GM12878 (cell line): ENCODE results near the gene MLEC. TPM values are rescaled to one million over a fixed set of nuclear protein-coding genes. Genes with fewer than 3 reads are reported as not detected.

Source experiments
- BACH1 ChIP-seq: fragments of 450-650 bp; IDR thresholded peaks from 2 replicates; pipeline ENCODE4 v1.6.1; 2017; ENCODE audit warnings: mild to moderate bottlenecking, borderline replicate concordance
- CBFB ChIP-seq: IDR thresholded peaks from 2 replicates; pipeline ENCODE4 v1.6.1; 2016; ENCODE audit warnings: antibody characterized with exemption, low read depth
- CBX3 ChIP-seq: fragments of 200-600 bp; sonication (generic); IDR thresholded peaks from 2 replicates; pipeline ENCODE4 v1.6.1; 2016; ENCODE audit warnings: low read depth, borderline replicate concordance
- CEBPB ChIP-seq, 2 experiments: fragments of 150-350 bp in 1 of 2; IDR thresholded peaks; 2 replicates each; pipeline ENCODE4 v1.6.1; 2012 to 2014; ENCODE audit warnings: low read depth in 2 of 2, low read length in 2 of 2, borderline replicate concordance in 1 of 2, inconsistent platforms in 1 of 2
- CREM ChIP-seq: IDR thresholded peaks from 2 replicates; pipeline ENCODE4 v1.6.1; 2014; ENCODE audit warnings: antibody characterized with exemption, low read depth
- ESRRA ChIP-seq: IDR thresholded peaks from 2 replicates; pipeline ENCODE4 v1.6.1; 2012; ENCODE audit warnings: mild to moderate bottlenecking, low read length, improper control_type of control experiment
- GABPA ChIP-seq: IDR thresholded peaks from 2 replicates; pipeline ENCODE4 v1.6.1; 2014; ENCODE audit warnings: antibody characterized with exemption, low read depth, mild to moderate bottlenecking, inconsistent platforms
- KDM1A ChIP-seq: fragments of 200-600 bp; sonication (generic); IDR thresholded peaks from 2 replicates; pipeline ENCODE4 v1.6.1; 2016; ENCODE audit warnings: borderline replicate concordance
- MYB ChIP-seq: fragments of 150-350 bp; IDR thresholded peaks from 2 replicates; pipeline ENCODE4 v1.6.1; 2014; ENCODE audit warnings: mild to moderate bottlenecking, low read depth, low read length, borderline replicate concordance
- MYC ChIP-seq: IDR thresholded peaks from 2 replicates; pipeline ENCODE4 v1.6.1; 2011; ENCODE audit warnings: mild to moderate bottlenecking, low read length, moderate library complexity, inconsistent platforms; ENCODE audit not compliant: insufficient read depth, insufficient replicate concordance, insufficient read length, severe bottlenecking
- NFYB ChIP-seq: IDR thresholded peaks from 2 replicates; pipeline ENCODE4 v1.6.1; 2011; ENCODE audit warnings: low read depth, mild to moderate bottlenecking, low read length, improper control_type of control experiment, moderate library complexity; ENCODE audit not compliant: insufficient read depth
- POU2F2 ChIP-seq: IDR thresholded peaks from 3 replicates; pipeline ENCODE4 v1.6.1; 2011; ENCODE audit warnings: low read depth, mild to moderate bottlenecking, low read length, borderline replicate concordance
- RAD51 ChIP-seq: fragments of 450-650 bp; IDR thresholded peaks from 2 replicates; pipeline ENCODE4 v1.6.1; 2016; ENCODE audit warnings: moderate library complexity, mild to moderate bottlenecking, inconsistent platforms
- ZBTB40 ChIP-seq: fragments of 450-650 bp; IDR thresholded peaks from 2 replicates; pipeline ENCODE4 v1.6.1; 2016; ENCODE audit warnings: mild to moderate bottlenecking, moderate library complexity, borderline replicate concordance
- ZNF24 ChIP-seq: fragments of 450-650 bp; IDR thresholded peaks from 2 replicates; pipeline ENCODE4 v1.6.1; 2017; ENCODE audit warnings: antibody characterized with exemption, mild to moderate bottlenecking
- ZZZ3 ChIP-seq: IDR thresholded peaks from 2 replicates; pipeline ENCODE4 v1.6.1; 2011; ENCODE audit warnings: low read depth; ENCODE audit not compliant: control insufficient read depth, insufficient read length
- polyA plus RNA-seq, 11 experiments: library from polyadenylated mRNA; depleted of rRNA in 4 of 11; unstranded in 6 of 11; stranded (reverse) in 5 of 11; fragments of >200 nt; fragmentation: Nextera tagmentation in 4 of 11; fragmentation: Illumina TruSeq in 1 of 11; extraction: Ambion mirVana in 4 of 11; extraction: Trizol in 1 of 11; gene quantifications; 1 replicate in 1 of 11; 2 replicates in 10 of 11; pipeline versions ENCODE4 v1.2.1 to v1.2.3, GENCODE V29; 2011 to 2016; ENCODE audit warnings: inconsistent platforms in 2 of 11, missing spikeins in 2 of 11, low read depth in 1 of 11
- total RNA-seq, 4 experiments: library from RNA; depleted of rRNA in 3 of 4; stranded (reverse); fragments of >200 nt in 3 of 4; fragmentation: Illumina TruSeq in 1 of 4; extraction: Trizol in 1 of 4; gene quantifications; 2 replicates each; pipeline versions ENCODE4 v1.2.1 to v1.2.3, GENCODE V29; 2013 to 2021
- TF ChIP-seq, protein P1 (sequence below): fragments of 450-650 bp; IDR thresholded peaks from 2 replicates; pipeline ENCODE4 v1.6.1; 2017; ENCODE audit warnings: mild to moderate bottlenecking, moderate library complexity
- TF ChIP-seq, protein P2 (sequence below): fragments of 450-650 bp; IDR thresholded peaks from 2 replicates; pipeline ENCODE4 v1.6.1; 2017; ENCODE audit warnings: low read depth, mild to moderate bottlenecking, moderate library complexity

MLEC gene
- total and polyA plus RNA-seq, 10 of the 15 experiments (the other 5 are each of a cell fraction or from before 2014, with no cell fraction given): 26.7 to 172 (median 103) TPM

- TF ChIP-seq GABPA (peak; percentile 98), RAD51 (no peak), ZBTB40 (peak; percentile 99), CBFB (peak; percentile 78), MYB (peak; percentile 82; the same call in 1 of the 2 replicates), ESRRA (no peak), BACH1 (peak; percentile 59), CEBPB (IDR thresholded peaks at IDR 0.05; ENCODE audit: borderline replicate concordance in 1 of 2, low read depth in 2 of 2, low read length in 2 of 2) (no peak), ZNF24 (peak; percentile 77), ZZZ3 (no peak), CREM (peak; percentile 80), KDM1A (no peak), NFYB (peak; percentile 82), POU2F2 (peak; percentile 76; the same call in 1 of the 3 replicates), MYC (no peak), CBX3 (no peak)
- TF ChIP-seq, protein P1, sequence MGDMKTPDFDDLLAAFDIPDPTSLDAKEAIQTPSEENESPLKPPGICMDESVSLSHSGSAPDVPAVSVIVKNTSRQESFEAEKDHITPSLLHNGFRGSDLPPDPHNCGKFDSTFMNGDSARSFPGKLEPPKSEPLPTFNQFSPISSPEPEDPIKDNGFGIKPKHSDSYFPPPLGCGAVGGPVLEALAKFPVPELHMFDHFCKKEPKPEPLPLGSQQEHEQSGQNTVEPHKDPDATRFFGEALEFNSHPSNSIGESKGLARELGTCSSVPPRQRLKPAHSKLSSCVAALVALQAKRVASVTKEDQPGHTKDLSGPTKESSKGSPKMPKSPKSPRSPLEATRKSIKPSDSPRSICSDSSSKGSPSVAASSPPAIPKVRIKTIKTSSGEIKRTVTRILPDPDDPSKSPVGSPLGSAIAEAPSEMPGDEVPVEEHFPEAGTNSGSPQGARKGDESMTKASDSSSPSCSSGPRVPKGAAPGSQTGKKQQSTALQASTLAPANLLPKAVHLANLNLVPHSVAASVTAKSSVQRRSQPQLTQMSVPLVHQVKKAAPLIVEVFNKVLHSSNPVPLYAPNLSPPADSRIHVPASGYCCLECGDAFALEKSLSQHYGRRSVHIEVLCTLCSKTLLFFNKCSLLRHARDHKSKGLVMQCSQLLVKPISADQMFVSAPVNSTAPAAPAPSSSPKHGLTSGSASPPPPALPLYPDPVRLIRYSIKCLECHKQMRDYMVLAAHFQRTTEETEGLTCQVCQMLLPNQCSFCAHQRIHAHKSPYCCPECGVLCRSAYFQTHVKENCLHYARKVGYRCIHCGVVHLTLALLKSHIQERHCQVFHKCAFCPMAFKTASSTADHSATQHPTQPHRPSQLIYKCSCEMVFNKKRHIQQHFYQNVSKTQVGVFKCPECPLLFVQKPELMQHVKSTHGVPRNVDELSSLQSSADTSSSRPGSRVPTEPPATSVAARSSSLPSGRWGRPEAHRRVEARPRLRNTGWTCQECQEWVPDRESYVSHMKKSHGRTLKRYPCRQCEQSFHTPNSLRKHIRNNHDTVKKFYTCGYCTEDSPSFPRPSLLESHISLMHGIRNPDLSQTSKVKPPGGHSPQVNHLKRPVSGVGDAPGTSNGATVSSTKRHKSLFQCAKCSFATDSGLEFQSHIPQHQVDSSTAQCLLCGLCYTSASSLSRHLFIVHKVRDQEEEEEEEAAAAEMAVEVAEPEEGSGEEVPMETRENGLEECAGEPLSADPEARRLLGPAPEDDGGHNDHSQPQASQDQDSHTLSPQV: peak; percentile 81
- TF ChIP-seq, protein P2, sequence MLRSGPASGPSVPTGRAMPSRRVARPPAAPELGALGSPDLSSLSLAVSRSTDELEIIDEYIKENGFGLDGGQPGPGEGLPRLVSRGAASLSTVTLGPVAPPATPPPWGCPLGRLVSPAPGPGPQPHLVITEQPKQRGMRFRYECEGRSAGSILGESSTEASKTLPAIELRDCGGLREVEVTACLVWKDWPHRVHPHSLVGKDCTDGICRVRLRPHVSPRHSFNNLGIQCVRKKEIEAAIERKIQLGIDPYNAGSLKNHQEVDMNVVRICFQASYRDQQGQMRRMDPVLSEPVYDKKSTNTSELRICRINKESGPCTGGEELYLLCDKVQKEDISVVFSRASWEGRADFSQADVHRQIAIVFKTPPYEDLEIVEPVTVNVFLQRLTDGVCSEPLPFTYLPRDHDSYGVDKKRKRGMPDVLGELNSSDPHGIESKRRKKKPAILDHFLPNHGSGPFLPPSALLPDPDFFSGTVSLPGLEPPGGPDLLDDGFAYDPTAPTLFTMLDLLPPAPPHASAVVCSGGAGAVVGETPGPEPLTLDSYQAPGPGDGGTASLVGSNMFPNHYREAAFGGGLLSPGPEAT: peak; percentile 46; the same call in 1 of the 2 replicates
Measured at GRCh38 chr12:120686690-120687577, at the start of gene MLEC (continued).
